Activated naive CD4-positive, alpha-beta T cell treated with Interleukin-2 at 50 U/mL for 16 hours (primary cell): ENCODE data around the gene MRPL39.

Source experiments
- DNase-seq: peaks from one replicate; pipeline ENCODE4 v3.0.0-alpha.2; 2020

Gene MRPL39

GRCh38 chr21:25608044-25608737, 910 bp upstream of the MRPL39 start:
- DNase-seq = peak; percentile 80

- no peak for DNase-seq
Observed at GRCh38 chr21:25589887-25590286, 17.4 kb downstream of the MRPL39 start.

- DNase-seq = no peak
Observed at GRCh38 chr21:25586791-25587190, 20.5 kb downstream of the MRPL39 start.

- no peak for DNase-seq
Observed at GRCh38 chr21:25586326-25586725, 21.0 kb downstream of the MRPL39 start.

GRCh38 chr21:25584833-25585676, 22.2 kb downstream of the MRPL39 start:
- no peak for DNase-seq

GRCh38 chr21:25583370-25584130, 23.7 kb downstream of the MRPL39 start:
- peak; percentile 27 for DNase-seq

GRCh38 chr21:25582888-25583287, 24.4 kb downstream of the MRPL39 start:
- DNase-seq = no peak

GRCh38 chr21:25582164-25582790, 25.0 kb downstream of the MRPL39 start:
- no peak for DNase-seq

GRCh38 chr21:25581582-25581981, 25.7 kb downstream of the MRPL39 start:
- no peak for DNase-seq

- DNase-seq = no peak
Observed at GRCh38 chr21:25580912-25581260, 26.4 kb downstream of the MRPL39 start.

GRCh38 chr21:25579226-25580013, 27.9 kb downstream of the MRPL39 start:
- no peak for DNase-seq

GRCh38 chr21:25578056-25578961, 29.0 kb downstream of the MRPL39 start:
- DNase-seq = peak; percentile 62

- DNase-seq = no peak
Observed at GRCh38 chr21:25577424-25578055, 29.7 kb downstream of the MRPL39 start.

GRCh38 chr21:25573409-25574206, 33.7 kb downstream of the MRPL39 start:
- peak; percentile 84 for DNase-seq

GRCh38 chr21:25572861-25573310, 34.4 kb downstream of the MRPL39 start:
- no peak for DNase-seq

GRCh38 chr21:25571726-25572121, 35.6 kb downstream of the MRPL39 start:
- no peak for DNase-seq

GRCh38 chr21:25569711-25570110, 37.6 kb downstream of the MRPL39 start:
- no peak for DNase-seq

GRCh38 chr21:25569084-25569483, 38.2 kb downstream of the MRPL39 start:
- DNase-seq = no peak

GRCh38 chr21:25568246-25568645, 39.0 kb downstream of the MRPL39 start:
- peak; percentile 49 for DNase-seq

- no peak for DNase-seq
Observed at GRCh38 chr21:25567472-25567871, 39.8 kb downstream of the MRPL39 start.
